Adipocyte (in vitro differentiated cells): ENCODE data around the gene ELK3.

Source experiments
- DNase-seq: peaks from one replicate; pipeline ENCODE4 v3.0.0-alpha.2; 2015; ENCODE audit warnings: low read depth
- H3K27me3 ChIP-seq: replicated peaks from 2 replicates; pipeline ENCODE4 v1.7.0; 2013; ENCODE audit warnings: mild to moderate bottlenecking, low read length, moderate library complexity; ENCODE audit not compliant: control insufficient read depth, insufficient read depth
- H3K36me3 ChIP-seq: 2 replicates; pipeline ENCODE4 v1.7.0; 2013; ENCODE audit warnings: low read length, mild to moderate bottlenecking, moderate library complexity; ENCODE audit not compliant: control insufficient read depth, insufficient read depth, severe bottlenecking
- H3K4me1 ChIP-seq: 2 replicates; pipeline ENCODE4 v1.7.0; 2013; ENCODE audit warnings: mild to moderate bottlenecking, low read length, moderate library complexity; ENCODE audit not compliant: control insufficient read depth, insufficient read depth
- H3K4me3 ChIP-seq: 2 replicates; pipeline ENCODE4 v1.7.0; 2013; ENCODE audit warnings: mild to moderate bottlenecking, low read length, moderate library complexity
- H3K9ac ChIP-seq: 2 replicates; pipeline ENCODE4 v1.7.0; 2013; ENCODE audit warnings: mild to moderate bottlenecking, low read length, moderate library complexity
- H3K9me3 ChIP-seq: 2 replicates; pipeline ENCODE4 v1.7.0; 2013; ENCODE audit warnings: mild to moderate bottlenecking, low read length, moderate library complexity; ENCODE audit not compliant: control insufficient read depth

The ELK3 gene

DNA sequence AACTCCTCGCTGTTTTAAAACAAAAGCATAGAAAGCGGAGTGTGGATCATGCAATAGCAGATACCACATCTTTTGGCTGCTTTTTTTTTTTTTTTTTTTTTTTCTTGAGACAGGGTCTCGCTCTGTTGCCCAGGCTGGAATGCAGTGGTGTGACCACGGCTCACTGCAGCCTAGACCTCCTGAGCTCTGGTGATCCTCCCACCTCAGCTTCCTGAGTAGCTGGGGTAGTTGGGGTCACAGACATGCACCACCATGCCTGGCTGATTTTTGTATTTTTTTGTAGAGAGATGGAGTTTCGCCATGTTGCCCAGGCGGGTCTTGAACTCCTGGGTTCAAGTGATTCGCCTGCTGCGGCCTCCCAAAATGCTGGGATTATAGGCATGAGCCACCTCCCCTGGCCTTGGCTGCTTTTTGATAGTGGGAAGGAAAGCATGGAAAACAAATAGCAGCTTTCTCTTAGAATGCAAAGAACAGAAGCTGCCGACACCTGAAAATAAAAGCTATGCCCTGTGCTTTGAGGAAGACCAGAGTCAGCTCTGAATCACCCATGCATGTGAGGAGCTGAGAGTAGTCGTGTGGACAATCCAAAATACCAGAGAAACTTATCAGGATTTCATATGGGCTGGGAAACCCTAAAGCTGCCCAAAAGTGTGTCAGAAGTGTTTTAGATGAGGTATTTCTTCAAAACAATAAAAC lies 3.6 kb upstream of the ELK3 start:
- Histone ChIP-seq H3K27me3 (no peaks in the 10 kb centered on the region), H3K9ac (no peak overlapping the region), H3K4me1 (peaks cover 7% of the 10 kb centered on the region), H3K4me3 (no peak overlapping the region), H3K36me3 (no peaks in the 10 kb centered on the region), H3K9me3 (no peaks in the 10 kb centered on the region)
- no peak for DNase-seq

DNA sequence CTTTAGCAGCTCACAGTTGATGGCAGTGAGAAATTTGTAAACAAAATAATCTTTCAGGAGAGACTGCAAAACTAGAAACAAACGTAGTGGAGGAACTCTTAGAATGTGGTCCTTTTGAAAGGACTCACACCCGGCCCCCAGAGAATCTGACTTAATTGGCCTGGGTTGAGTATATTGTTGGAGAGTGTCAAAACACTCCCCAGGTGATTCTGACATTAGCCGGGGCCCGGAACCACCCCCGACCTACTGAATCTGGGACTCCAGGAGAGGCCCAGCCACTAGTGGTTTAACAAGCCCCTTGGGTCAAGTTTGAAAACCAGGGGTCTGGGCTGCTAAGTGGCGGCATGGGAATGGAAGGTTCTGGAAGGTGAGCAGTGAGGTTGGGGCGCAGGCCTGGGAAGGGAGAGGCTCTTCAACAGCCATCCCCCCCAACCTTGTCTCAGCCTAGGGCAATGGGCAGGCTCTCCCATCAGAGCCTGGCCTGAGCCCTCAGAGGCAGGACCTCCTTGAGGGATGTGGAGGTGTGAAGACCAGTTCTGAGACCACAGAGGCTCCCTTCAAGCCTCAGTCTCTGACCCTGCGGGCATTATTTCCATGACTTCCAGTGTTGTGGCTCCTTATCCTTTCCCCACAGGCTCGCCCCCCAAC lies 1.1 kb upstream of the ELK3 start:
- Histone ChIP-seq H3K36me3 (no peaks in the 10 kb centered on the region), H3K9ac (peak overlapping the region; percentile 83), H3K4me3 (no peak overlapping the region), H3K27me3 (no peaks in the 10 kb centered on the region), H3K9me3 (no peaks in the 10 kb centered on the region), H3K4me1 (peaks cover 18% of the 10 kb centered on the region)
- no peak for DNase-seq

- Histone ChIP-seq H3K4me3 (peak overlapping the region; percentile 97), H3K9me3 (no peaks in the 10 kb centered on the region), H3K9ac (peak overlapping the region; percentile 95), H3K36me3 (no peaks in the 10 kb centered on the region), H3K4me1 (peaks cover 28% of the 10 kb centered on the region), H3K27me3 (no peaks in the 10 kb centered on the region)
- DNase-seq, result no peak
Measured at GRCh38 chr12:96194576-96194889, 358 bp downstream of the ELK3 start.

- no peaks in the 10 kb centered on the region for H3K9me3 ChIP-seq
- H3K4me1 ChIP-seq, result peaks cover 34% of the 10 kb centered on the region
- peak overlapping the region; percentile 93 for H3K9ac ChIP-seq
- DNase-seq, result peak; percentile 87
- no peaks in the 10 kb centered on the region for H3K27me3 ChIP-seq
- H3K4me3 ChIP-seq, result peak overlapping the region; percentile 97
- H3K36me3 ChIP-seq, result no peaks in the 10 kb centered on the region
Measured at GRCh38 chr12:96194971-96195844, 1.0 kb downstream of the ELK3 start.

GRCh38 chr12:96195845-96196451 lies 1.8 kb downstream of the ELK3 start:
- H3K36me3 ChIP-seq, result no peaks in the 10 kb centered on the region
- H3K9ac ChIP-seq, result peak overlapping the region; percentile 93
- H3K27me3 ChIP-seq, result no peaks in the 10 kb centered on the region
- peak; percentile 71 for DNase-seq
- peaks cover 34% of the 10 kb centered on the region for H3K4me1 ChIP-seq
- H3K4me3 ChIP-seq, result peak overlapping the region; percentile 97
- H3K9me3 ChIP-seq, result no peaks in the 10 kb centered on the region

GRCh38 chr12:96196781-96197180 lies 2.6 kb downstream of the ELK3 start:
- Histone ChIP-seq H3K9ac (peak overlapping the region; percentile 85), H3K9me3 (no peaks in the 10 kb centered on the region), H3K4me1 (peaks cover 36% of the 10 kb centered on the region), H3K27me3 (no peaks in the 10 kb centered on the region), H3K36me3 (no peaks in the 10 kb centered on the region), H3K4me3 (peak overlapping the region; percentile 84)
- DNase-seq, result peak; percentile 41

DNA sequence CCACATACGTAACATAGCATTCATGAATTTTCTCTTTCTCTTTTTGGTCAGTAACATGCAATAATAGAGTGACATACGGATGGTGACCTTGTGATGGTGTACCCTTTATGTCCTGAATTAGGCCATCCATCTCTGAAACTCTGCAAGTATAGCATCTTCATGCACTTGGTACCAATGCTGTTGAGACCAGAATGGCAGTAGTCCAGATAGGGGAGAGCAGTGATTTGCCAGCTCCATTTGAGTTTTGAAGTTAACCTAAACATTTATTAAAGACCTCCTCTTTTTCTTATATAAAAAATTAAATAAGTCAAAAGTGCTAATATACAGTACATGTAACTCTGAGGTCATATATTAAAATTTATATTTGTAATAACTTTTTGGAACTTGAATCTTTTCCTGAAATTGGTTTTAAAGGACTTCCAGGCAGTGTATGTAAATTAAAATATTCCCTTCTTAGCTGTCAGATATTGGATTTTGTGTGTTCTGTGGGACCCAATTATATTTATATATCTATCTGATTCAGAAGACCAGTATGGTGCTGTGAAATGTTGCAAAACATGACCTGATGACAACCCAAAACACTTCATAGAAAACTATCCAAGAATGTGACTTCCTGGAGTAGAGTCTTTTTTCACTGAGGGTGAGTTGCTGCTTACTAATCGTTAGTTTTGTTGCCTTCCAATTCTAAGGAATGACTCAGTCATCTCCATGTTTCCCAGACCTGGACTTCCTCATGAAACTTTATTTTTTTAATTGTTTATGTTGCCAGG lies 3.5 kb downstream of the ELK3 start:
- DNase-seq, result peak; percentile 81
- Histone ChIP-seq H3K4me3 (peak overlapping the region; percentile 31), H3K27me3 (no peaks in the 10 kb centered on the region)

DNA sequence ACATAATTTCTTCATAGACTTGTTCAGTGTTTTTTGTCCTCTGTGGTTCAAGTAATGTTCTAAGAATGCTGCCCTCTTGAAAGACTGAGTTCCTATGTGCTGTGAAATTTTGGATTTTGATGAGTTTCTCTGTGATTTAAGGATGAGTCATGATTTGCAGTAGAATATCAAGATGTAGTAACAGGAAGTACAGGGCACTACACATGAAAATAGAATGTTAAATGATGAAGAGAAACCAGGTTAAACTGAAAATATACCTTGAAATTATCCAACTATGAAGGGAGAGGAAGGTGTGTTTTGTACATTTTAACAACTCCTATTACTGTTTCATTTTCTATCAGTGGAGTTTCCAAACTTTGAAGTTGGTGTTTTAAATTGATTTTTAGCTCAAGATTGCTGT lies 4.8 kb downstream of the ELK3 start:
- Histone ChIP-seq H3K36me3 (no peaks in the 10 kb centered on the region), H3K4me3 (peak overlapping the region; percentile 41), H3K27me3 (no peaks in the 10 kb centered on the region), H3K9ac (peak overlapping the region; percentile 3), H3K4me1 (peaks cover 37% of the 10 kb centered on the region), H3K9me3 (no peaks in the 10 kb centered on the region)
- DNase-seq, result peak; percentile 91

More for the DNA sequence above, 3.5 kb downstream of the ELK3 start:
- H3K9ac ChIP-seq, result peak overlapping the region; percentile 56
- no peaks in the 10 kb centered on the region for H3K9me3 ChIP-seq
- H3K4me1 ChIP-seq, result peaks cover 37% of the 10 kb centered on the region
- no peaks in the 10 kb centered on the region for H3K36me3 ChIP-seq

DNA sequence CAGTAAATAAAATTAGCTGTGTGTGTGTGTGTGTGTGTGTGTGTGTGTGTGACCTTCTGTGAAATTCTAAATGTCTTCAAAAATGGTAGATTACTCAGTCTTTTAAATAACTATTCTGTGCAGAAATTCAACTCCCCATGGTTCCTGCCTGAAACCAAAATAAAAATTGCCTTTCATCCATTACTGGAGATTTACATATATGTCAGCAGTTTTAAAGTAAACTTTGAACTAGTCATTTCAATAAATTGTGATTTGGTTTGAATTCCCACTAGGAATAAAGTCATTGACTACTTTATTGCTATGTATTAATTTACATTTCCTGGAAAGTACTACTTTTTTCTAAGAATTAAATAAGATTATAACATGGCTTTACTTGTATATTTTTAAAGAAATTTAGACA lies 5.3 kb downstream of the ELK3 start:
- H3K4me1 ChIP-seq, result peaks cover 37% of the 10 kb centered on the region
- no peaks in the 10 kb centered on the region for H3K27me3 ChIP-seq
- peak overlapping the region; percentile 41 for H3K4me3 ChIP-seq
- H3K9me3 ChIP-seq, result peaks cover 4% of the 10 kb centered on the region
- no peaks in the 10 kb centered on the region for H3K36me3 ChIP-seq
- DNase-seq, result no peak
- peak overlapping the region; percentile 3 for H3K9ac ChIP-seq

GRCh38 chr12:96201272-96202227 lies 7.4 kb downstream of the ELK3 start:
- DNase-seq, result no peak
- Histone ChIP-seq H3K4me1 (peaks cover 33% of the 10 kb centered on the region), H3K9ac (no peak overlapping the region), H3K36me3 (no peaks in the 10 kb centered on the region), H3K9me3 (peaks cover 11% of the 10 kb centered on the region), H3K27me3 (no peaks in the 10 kb centered on the region), H3K4me3 (no peak overlapping the region)
